HG02588 (cell line): ENCODE results near the gene NT5C1A.

Source experiments
- ATAC-seq: cut with Tn5 transposase; IDR thresholded peaks from one replicate; pipeline ENCODE4 v1.9.1; 2021; ENCODE audit warnings: mild to moderate bottlenecking, moderate library complexity; ENCODE audit not compliant: unreplicated experiment

NT5C1A gene

DNA sequence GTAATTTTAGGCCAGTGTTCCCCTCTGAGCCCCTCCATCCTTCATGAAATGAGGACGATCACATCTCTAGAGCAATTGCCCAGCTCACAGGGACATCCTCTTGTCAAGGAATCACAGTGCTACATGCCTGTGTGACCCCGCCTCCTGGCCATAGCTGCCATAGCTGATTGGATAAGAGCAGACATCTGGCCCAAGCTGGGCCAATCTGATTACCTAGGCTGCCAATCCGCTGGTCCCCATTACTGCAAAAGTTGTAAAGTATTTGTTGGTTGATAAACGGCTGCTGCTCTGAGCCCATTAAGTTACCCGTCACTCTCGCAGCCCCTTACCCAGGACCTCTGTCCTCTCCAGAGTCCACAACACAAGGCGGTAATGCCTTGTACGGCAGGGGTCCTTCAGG is 8.3 kb downstream of the NT5C1A start:
- ATAC-seq, result no peak

- no peak for ATAC-seq
Measured at GRCh38 chr1:39662861-39663260, 9.0 kb downstream of the NT5C1A start.

GRCh38 chr1:39659538-39659937 is 12.4 kb downstream of the NT5C1A start:
- ATAC-seq, result no peak

- ATAC-seq, result no peak
Measured at GRCh38 chr1:39659110-39659509, 12.8 kb downstream of the NT5C1A start.

- no peak for ATAC-seq
Measured at GRCh38 chr1:39657923-39658485, 13.9 kb downstream of the NT5C1A start.

DNA sequence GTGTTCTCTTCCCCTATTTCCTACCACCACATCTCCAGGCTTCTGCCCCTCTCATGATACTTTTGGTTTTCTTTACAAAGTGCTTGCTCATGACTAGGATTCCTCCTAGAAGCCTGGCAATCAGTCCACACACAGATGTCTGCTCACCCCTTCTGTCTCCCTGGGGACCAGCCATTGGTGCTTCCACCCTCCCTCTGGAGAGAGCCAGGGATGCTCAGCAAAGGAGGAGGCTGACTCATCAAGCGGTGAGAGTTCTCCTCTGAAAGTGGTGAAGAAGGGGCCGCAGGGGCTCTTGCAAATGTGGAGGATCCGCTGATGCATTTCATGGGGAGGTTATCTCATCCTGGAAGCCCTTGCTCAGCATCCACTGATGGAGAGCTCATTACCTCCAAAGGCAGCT is 14.5 kb downstream of the NT5C1A start:
- no peak for ATAC-seq

DNA sequence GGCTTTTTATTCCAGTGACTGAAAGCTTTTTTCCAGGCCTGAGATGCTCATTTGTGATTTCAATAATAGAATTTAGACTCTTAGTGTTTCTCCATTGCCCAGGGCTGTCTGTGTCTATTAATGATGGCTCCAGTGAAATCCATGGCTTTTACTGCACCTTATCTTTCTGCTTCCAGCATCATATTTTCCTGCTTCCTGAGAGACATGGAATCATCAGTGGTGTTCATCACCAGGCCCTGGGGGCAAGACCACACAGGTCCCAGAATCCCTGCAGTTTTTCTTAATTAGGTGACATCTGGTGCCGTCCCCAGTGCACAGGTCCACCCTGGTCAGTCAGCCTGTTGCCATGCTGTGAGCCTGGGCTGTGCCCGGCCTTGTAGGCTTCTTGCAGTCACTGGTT is 15.5 kb downstream of the NT5C1A start:
- no peak for ATAC-seq

- no peak for ATAC-seq
Measured at GRCh38 chr1:39655578-39656268, 16.2 kb downstream of the NT5C1A start.

- no peak for ATAC-seq
Measured at GRCh38 chr1:39654291-39654690, 17.6 kb downstream of the NT5C1A start.

DNA sequence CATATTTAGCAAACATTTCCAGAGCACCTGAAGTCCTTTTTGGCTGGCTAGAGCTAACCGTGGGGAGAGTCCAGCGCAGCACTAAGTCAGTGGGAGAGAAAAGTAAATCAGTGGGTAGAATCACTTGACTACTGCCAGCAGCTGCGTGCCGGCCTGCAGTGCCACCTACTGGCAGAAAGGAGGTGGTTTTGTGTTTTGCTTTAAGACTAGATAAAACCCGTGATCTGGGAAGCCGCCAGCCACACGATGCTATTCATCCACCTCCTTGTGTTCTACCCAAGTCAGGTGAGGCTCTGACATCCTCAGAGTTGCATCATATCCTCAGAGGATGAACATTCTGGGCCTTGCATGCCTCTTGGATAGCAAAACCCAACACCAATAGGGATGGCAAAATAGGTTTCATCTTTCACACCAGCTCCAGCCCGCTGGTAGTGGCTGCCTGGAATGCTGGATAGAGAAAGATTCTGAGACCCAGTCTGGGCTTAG is 18.3 kb downstream of the NT5C1A start:
- no peak for ATAC-seq

GRCh38 chr1:39652554-39652953 is 19.4 kb downstream of the NT5C1A start:
- ATAC-seq, result no peak

GRCh38 chr1:39652105-39652504 is 19.8 kb downstream of the NT5C1A start:
- ATAC-seq, result no peak

DNA sequence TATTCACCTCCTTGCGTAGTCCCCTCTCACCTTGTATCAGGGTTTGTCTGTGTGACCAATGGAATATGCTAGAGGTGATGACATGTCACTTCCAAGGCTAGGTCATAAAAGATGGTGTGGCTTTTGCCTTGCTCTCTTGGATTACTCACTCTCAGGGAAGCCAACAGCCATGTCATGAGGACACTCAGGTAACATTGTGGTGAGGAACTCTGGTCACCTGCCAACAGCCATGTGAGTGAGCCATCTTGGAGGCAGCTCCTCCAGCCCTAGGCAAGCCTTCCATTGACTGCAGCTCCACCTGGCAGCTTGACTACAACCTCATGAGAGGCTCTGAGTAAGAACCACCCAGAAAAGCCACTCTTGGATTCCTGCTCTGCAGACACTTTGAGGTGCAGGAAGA is 21.5 kb downstream of the NT5C1A start:
- ATAC-seq, result no peak

DNA sequence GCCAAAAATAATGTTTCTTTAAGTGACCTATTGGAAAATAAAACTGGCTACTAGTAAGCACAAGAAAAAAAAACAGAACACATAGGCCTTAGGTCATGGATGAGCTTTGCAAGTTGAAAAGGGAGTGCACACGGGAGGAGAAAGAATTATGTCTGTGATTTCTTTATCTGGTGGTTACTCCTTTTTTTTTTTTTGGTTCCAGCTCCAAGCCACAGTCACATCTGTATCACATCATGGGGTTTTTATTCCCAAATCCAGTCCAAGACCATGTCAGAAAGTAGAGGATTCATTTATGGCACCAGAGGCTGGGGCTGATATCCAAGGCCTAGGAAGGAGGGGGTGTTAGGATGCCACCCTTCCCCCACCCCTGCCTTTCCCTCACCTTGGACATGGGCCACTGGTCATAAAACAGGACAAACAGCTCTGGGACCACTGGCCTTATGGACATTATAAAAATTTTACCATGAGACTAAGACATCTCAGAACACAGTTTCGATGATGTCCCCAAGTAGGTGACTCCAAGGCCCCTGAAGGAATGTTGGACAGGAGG is 22.2 kb downstream of the NT5C1A start:
- ATAC-seq, result no peak

- ATAC-seq, result no peak
Measured at GRCh38 chr1:39648496-39648895, 23.4 kb downstream of the NT5C1A start.

- no peak for ATAC-seq
Measured at GRCh38 chr1:39647247-39647646, 24.7 kb downstream of the NT5C1A start.

DNA sequence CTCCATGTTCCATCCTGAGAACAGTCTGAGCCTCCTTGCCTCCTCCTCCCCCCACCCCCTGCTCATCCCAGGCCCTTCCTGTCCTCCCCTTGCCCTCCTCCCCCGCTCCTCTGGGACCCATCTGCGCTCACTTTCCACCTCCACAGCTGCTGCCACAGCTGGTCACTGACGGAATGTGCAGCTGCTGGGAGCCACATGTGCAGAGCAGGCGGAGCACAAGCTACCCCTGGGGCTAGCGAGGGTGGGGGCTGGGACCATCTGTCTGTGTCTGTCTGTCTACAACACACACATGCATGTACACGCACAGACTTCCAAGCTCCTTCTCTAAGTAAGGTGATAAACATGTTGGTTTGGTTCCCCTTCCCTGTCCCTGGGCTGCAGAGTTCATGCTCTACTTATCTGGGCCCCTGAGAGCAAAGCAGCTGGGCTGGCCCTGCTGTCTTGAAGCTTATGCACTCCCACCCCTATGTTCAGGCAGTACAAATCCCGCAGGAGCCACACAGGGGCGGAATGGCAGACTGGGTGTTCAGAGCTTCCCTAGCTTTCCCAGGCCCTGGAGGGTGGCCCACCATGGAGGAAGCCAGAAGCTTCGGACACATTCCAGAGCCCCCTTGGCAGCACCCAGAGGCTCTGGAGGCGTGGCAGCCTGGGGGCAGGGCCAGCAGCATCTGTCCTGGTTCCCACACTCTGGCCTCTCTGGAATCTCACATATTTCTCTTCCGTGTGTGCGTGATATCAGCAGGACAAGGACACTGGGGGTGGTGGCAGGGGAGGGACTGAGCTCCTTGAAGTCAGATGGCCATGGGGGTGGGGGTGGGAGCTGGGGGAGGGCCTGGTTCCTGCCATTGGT is 25.4 kb downstream of the NT5C1A start:
- no peak for ATAC-seq

DNA sequence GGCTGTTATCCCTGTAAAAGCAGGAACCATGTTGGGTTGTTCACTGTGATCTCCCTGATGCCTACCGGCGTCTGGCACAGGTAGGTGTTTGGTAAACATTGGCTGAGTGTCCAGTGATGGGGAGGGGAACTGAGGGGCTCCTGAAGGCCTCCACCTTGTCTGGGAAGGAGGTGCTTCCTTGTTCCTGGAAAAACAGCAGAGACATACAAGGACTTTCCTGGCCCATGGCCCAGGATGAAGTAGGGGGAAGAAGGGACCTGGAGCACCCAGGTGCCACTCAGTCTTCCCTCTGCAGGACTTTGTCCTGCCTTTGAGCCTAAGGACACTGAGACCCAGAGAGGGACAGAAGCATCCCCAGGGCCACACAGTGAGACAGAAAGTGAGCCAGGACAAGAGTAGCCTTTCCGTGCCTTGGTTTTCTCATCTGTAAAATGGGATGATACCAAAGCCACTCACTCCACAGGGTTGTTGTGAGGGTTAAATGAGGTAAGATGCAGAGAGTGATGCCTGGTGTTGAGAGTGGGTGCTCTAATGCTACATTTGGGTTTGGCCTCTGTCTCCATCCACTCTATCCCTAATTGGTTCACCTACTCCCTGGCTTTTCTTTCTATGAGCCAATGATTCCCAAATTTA is 26.4 kb downstream of the NT5C1A start:
- no peak for ATAC-seq

DNA sequence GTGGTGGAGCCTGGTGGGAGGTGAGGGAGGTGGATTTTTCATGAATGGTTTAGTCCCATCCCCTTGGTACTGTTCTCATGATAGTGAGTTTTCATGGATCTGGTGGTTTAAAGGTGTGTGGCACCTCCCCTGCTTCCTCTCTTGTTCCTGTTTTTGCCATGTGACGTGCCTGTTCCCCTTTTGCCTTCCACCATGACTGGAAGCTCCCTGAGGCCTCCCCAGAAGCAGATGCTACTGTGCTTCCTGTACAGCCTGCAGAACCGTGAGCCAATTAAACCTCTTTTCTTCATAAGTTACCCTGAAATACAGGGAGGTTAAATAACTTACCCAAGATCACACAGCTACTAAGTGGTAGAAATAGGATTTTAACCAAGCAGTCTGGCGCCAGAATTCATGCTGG is 28.2 kb downstream of the NT5C1A start:
- no peak for ATAC-seq

GRCh38 chr1:39642796-39643195 is 29.1 kb downstream of the NT5C1A start:
- no peak for ATAC-seq

DNA sequence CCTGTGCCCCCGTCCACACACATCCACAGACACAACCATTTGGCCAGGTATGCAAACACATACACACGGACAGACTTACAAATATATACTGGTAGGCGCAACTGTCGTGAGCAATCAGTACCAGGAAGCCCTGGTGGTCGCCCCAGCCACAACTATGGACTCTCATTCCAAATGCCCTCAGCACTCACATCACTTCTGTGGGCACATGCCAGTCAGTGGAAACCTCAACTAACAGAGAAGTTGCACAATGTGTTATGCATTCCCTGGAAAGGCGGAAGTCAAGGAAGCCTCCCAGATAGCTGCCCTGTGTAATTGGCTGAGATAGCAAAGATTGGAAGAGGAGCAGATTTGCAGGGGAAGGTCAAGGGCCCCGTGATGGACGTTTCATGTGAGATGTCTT is 31.0 kb downstream of the NT5C1A start:
- no peak for ATAC-seq
